ENCODE data around the gene PPIG. TPM values are rescaled to one million over a fixed set of nuclear protein-coding genes. Genes with fewer than 3 reads are reported as not detected.

Gene PPIG
- total and polyA plus RNA-seq, 9 of the 15 experiments (the other 6 are each of a cell fraction or from before 2014, with no cell fraction given), result 52.5 to 166 (median 124) TPM

DNA sequence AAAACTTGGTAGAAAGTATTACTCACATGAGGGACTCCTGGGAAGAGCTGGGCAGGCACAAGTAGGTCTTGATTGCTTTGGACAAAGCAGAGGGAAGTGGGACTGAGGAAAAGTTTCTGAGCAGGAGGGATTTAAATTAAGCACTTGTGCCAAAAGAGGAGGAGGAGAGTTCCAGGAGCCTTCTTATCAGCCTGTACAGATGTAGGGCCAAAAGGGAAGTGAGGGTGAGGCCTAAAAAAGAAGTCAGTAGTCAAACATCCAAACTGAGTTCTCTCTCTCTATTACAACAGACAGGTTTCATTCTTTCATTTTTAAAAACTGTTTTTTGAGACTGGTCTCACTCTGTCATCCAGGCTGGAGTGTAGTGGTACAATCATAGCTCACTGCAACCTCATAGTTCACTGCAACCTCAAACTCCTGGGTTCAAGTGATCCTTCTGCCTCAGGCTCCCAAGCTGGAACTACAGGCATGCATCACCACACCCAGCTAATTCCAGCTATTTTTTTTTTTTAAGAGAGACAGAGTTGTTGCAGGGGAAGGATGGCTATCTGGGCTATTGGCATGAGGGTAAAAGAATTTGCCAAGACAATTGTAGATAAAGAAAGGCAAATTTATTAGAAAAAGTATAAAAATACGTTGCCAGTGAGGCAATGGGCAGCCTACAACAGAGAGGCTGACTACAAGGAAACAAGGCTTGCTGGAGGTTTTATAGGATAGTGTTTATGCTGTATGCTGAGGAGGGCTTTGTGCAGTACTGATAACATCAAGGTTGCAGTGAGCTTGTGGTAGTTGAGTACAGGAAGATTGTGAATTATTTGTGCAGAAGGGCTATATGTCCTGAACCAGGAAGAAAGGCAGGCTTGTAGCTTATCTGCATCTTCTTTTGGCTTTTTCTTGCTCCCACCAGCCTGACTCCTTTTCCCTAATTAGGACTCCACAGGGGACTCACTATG, 81.1 kb downstream of the PPIG start (continued):
- TF ChIP-seq YY1 (IDR thresholded peaks at IDR 0.05; ENCODE audit: borderline replicate concordance in 1 of 3, control insufficient read depth in 1 of 3, extremely low read depth in 1 of 3, insufficient read depth in 3 of 3, insufficient read length in 1 of 3, insufficient replicate concordance in 2 of 3, low read depth in 1 of 3, low read length in 2 of 3), result no peak
- peak; percentile 83 for TF ChIP-seq STAT5A (IDR thresholded peaks at IDR 0.05; ENCODE audit: borderline replicate concordance, low read length)
- peak; percentile 68; the same call in 1 of the 2 replicates for TF ChIP-seq HDAC2 (IDR thresholded peaks at IDR 0.05)
- TF ChIP-seq, protein P1, sequence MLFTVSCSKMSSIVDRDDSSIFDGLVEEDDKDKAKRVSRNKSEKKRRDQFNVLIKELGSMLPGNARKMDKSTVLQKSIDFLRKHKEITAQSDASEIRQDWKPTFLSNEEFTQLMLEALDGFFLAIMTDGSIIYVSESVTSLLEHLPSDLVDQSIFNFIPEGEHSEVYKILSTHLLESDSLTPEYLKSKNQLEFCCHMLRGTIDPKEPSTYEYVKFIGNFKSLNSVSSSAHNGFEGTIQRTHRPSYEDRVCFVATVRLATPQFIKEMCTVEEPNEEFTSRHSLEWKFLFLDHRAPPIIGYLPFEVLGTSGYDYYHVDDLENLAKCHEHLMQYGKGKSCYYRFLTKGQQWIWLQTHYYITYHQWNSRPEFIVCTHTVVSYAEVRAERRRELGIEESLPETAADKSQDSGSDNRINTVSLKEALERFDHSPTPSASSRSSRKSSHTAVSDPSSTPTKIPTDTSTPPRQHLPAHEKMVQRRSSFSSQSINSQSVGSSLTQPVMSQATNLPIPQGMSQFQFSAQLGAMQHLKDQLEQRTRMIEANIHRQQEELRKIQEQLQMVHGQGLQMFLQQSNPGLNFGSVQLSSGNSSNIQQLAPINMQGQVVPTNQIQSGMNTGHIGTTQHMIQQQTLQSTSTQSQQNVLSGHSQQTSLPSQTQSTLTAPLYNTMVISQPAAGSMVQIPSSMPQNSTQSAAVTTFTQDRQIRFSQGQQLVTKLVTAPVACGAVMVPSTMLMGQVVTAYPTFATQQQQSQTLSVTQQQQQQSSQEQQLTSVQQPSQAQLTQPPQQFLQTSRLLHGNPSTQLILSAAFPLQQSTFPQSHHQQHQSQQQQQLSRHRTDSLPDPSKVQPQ (CRISPR knock-in tag; IDR thresholded peaks at IDR 0.05; ENCODE audit: borderline replicate concordance), result no peak
- TF ChIP-seq SPI1 (IDR thresholded peaks at IDR 0.05; ENCODE audit: borderline replicate concordance, low read depth, low read length), result peak; percentile 99
- no peak for TF ChIP-seq MXI1 (IDR thresholded peaks at IDR 0.05; ENCODE audit: low read depth, low read length)
- TF ChIP-seq, protein P2, sequence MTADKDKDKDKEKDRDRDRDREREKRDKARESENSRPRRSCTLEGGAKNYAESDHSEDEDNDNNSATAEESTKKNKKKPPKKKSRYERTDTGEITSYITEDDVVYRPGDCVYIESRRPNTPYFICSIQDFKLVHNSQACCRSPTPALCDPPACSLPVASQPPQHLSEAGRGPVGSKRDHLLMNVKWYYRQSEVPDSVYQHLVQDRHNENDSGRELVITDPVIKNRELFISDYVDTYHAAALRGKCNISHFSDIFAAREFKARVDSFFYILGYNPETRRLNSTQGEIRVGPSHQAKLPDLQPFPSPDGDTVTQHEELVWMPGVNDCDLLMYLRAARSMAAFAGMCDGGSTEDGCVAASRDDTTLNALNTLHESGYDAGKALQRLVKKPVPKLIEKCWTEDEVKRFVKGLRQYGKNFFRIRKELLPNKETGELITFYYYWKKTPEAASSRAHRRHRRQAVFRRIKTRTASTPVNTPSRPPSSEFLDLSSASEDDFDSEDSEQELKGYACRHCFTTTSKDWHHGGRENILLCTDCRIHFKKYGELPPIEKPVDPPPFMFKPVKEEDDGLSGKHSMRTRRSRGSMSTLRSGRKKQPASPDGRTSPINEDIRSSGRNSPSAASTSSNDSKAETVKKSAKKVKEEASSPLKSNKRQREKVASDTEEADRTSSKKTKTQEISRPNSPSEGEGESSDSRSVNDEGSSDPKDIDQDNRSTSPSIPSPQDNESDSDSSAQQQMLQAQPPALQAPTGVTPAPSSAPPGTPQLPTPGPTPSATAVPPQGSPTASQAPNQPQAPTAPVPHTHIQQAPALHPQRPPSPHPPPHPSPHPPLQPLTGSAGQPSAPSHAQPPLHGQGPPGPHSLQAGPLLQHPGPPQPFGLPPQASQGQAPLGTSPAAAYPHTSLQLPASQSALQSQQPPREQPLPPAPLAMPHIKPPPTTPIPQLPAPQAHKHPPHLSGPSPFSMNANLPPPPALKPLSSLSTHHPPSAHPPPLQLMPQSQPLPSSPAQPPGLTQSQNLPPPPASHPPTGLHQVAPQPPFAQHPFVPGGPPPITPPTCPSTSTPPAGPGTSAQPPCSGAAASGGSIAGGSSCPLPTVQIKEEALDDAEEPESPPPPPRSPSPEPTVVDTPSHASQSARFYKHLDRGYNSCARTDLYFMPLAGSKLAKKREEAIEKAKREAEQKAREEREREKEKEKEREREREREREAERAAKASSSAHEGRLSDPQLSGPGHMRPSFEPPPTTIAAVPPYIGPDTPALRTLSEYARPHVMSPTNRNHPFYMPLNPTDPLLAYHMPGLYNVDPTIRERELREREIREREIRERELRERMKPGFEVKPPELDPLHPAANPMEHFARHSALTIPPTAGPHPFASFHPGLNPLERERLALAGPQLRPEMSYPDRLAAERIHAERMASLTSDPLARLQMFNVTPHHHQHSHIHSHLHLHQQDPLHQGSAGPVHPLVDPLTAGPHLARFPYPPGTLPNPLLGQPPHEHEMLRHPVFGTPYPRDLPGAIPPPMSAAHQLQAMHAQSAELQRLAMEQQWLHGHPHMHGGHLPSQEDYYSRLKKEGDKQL (CRISPR knock-in tag; IDR thresholded peaks at IDR 0.05; ENCODE audit: borderline replicate concordance), result no peak
- TF ChIP-seq, protein P3, sequence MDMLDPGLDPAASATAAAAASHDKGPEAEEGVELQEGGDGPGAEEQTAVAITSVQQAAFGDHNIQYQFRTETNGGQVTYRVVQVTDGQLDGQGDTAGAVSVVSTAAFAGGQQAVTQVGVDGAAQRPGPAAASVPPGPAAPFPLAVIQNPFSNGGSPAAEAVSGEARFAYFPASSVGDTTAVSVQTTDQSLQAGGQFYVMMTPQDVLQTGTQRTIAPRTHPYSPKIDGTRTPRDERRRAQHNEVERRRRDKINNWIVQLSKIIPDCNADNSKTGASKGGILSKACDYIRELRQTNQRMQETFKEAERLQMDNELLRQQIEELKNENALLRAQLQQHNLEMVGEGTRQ (CRISPR knock-in tag; IDR thresholded peaks at IDR 0.05), result no peak
- TF ChIP-seq MYC (IDR thresholded peaks at IDR 0.05; ENCODE audit: low read depth, low read length), result peak; percentile 56
- no peak for TF ChIP-seq MYC (CRISPR knock-in tag; IDR thresholded peaks at IDR 0.05; ENCODE audit: borderline replicate concordance, low read depth)
- no peak for TF ChIP-seq NR4A1 (CRISPR knock-in tag; IDR thresholded peaks at IDR 0.05)
- no peak; the same call in 1 of the 2 replicates for TF ChIP-seq NR4A1 (tag; IDR thresholded peaks at IDR 0.05)
- no peak for TF ChIP-seq HNRNPK (IDR thresholded peaks at IDR 0.05; ENCODE audit: low read depth, low read length, poor library complexity, severe bottlenecking)
- TF ChIP-seq, protein P4, sequence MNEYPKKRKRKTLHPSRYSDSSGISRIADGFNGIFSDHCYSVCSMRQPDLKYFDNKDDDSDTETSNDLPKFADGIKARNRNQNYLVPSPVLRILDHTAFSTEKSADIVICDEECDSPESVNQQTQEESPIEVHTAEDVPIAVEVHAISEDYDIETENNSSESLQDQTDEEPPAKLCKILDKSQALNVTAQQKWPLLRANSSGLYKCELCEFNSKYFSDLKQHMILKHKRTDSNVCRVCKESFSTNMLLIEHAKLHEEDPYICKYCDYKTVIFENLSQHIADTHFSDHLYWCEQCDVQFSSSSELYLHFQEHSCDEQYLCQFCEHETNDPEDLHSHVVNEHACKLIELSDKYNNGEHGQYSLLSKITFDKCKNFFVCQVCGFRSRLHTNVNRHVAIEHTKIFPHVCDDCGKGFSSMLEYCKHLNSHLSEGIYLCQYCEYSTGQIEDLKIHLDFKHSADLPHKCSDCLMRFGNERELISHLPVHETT (CRISPR knock-in tag; conservative IDR thresholded peaks at IDR 0.05 in 1 of 2, IDR thresholded peaks at IDR 0.05 in 1 of 2), result no peak
